IPS-15b (cell line): ENCODE data around the gene PIK3R3.

ENCODE experiments used
- H3K27me3 ChIP-seq: one replicate; pipeline ENCODE4 v1.6.1; 2013; ENCODE audit warnings: low read length; ENCODE audit not compliant: control insufficient read depth, insufficient read depth
- H3K36me3 ChIP-seq: one replicate; pipeline ENCODE4 v1.6.1; 2013; ENCODE audit warnings: low read length; ENCODE audit not compliant: control insufficient read depth, insufficient read depth
- H3K4me1 ChIP-seq: one replicate; pipeline ENCODE4 v1.6.1; 2013; ENCODE audit warnings: mild to moderate bottlenecking, low read length; ENCODE audit not compliant: control insufficient read depth, insufficient read depth
- H3K4me3 ChIP-seq: one replicate; pipeline ENCODE4 v1.5.1; 2013; ENCODE audit warnings: low read depth, low read length
- H3K9ac ChIP-seq: one replicate; pipeline ENCODE4 v1.6.1; 2013; ENCODE audit warnings: low read depth, mild to moderate bottlenecking, low read length
- H3K9me3 ChIP-seq: one replicate; pipeline ENCODE4 v1.6.1; 2013; ENCODE audit warnings: mild to moderate bottlenecking, low read length; ENCODE audit not compliant: control insufficient read depth, insufficient read depth

Gene PIK3R3

GRCh38 chr1:46128344-46128743 lies 4.1 kb downstream of the PIK3R3 start:
- Histone ChIP-seq H3K36me3 (no peaks in the 10 kb centered on the region), H3K4me3 (no peak overlapping the region), H3K4me1 (peaks cover 5% of the 10 kb centered on the region), H3K9ac (no peak overlapping the region), H3K27me3 (peaks cover 12% of the 10 kb centered on the region), H3K9me3 (no peaks in the 10 kb centered on the region)

GRCh38 chr1:46118856-46119255 lies 13.6 kb downstream of the PIK3R3 start:
- H3K9ac ChIP-seq = no peak overlapping the region
- H3K9me3 ChIP-seq = no peaks in the 10 kb centered on the region
- H3K27me3 ChIP-seq = no peaks in the 10 kb centered on the region
- H3K4me3 ChIP-seq = no peak overlapping the region
- no peaks in the 10 kb centered on the region for H3K36me3 ChIP-seq
- peaks cover 5% of the 10 kb centered on the region for H3K4me1 ChIP-seq

- Histone ChIP-seq H3K9me3 (no peaks in the 10 kb centered on the region), H3K4me3 (no peak overlapping the region), H3K36me3 (no peaks in the 10 kb centered on the region), H3K4me1 (peaks cover 5% of the 10 kb centered on the region), H3K27me3 (no peaks in the 10 kb centered on the region), H3K9ac (no peak overlapping the region)
These were observed 14.5 kb downstream of the PIK3R3 start for GRCh38 chr1:46117810-46118494.

GRCh38 chr1:46114925-46115603 lies 17.4 kb downstream of the PIK3R3 start:
- H3K36me3 ChIP-seq = no peaks in the 10 kb centered on the region
- H3K9me3 ChIP-seq = no peaks in the 10 kb centered on the region
- H3K27me3 ChIP-seq = no peaks in the 10 kb centered on the region
- H3K4me3 ChIP-seq = no peak overlapping the region
- no peak overlapping the region for H3K9ac ChIP-seq
- H3K4me1 ChIP-seq = peaks cover 5% of the 10 kb centered on the region

- Histone ChIP-seq H3K36me3 (no peaks in the 10 kb centered on the region), H3K9me3 (no peaks in the 10 kb centered on the region), H3K27me3 (no peaks in the 10 kb centered on the region), H3K4me3 (no peak overlapping the region), H3K9ac (no peak overlapping the region), H3K4me1 (peaks cover 5% of the 10 kb centered on the region)
These were observed 18.5 kb downstream of the PIK3R3 start for GRCh38 chr1:46113948-46114347.

GRCh38 chr1:46112108-46112507 lies 20.3 kb downstream of the PIK3R3 start:
- Histone ChIP-seq H3K4me3 (no peak overlapping the region), H3K9me3 (no peaks in the 10 kb centered on the region), H3K4me1 (peaks cover 5% of the 10 kb centered on the region), H3K9ac (no peak overlapping the region), H3K36me3 (no peaks in the 10 kb centered on the region), H3K27me3 (no peaks in the 10 kb centered on the region)

GRCh38 chr1:46110521-46110920 lies 21.9 kb downstream of the PIK3R3 start:
- Histone ChIP-seq H3K4me1 (peaks cover 5% of the 10 kb centered on the region), H3K9me3 (no peaks in the 10 kb centered on the region), H3K9ac (no peak overlapping the region), H3K36me3 (no peaks in the 10 kb centered on the region), H3K27me3 (no peaks in the 10 kb centered on the region), H3K4me3 (no peak overlapping the region)

GRCh38 chr1:46102769-46103476 lies 29.5 kb downstream of the PIK3R3 start:
- Histone ChIP-seq H3K27me3 (no peaks in the 10 kb centered on the region), H3K4me1 (no peaks in the 10 kb centered on the region), H3K9ac (no peak overlapping the region), H3K36me3 (no peaks in the 10 kb centered on the region), H3K4me3 (no peak overlapping the region), H3K9me3 (no peaks in the 10 kb centered on the region)

- H3K27me3 ChIP-seq = no peaks in the 10 kb centered on the region
- H3K4me1 ChIP-seq = no peaks in the 10 kb centered on the region
- no peaks in the 10 kb centered on the region for H3K9me3 ChIP-seq
- no peak overlapping the region for H3K4me3 ChIP-seq
- H3K9ac ChIP-seq = no peak overlapping the region
- no peaks in the 10 kb centered on the region for H3K36me3 ChIP-seq
These were observed 33.2 kb downstream of the PIK3R3 start for GRCh38 chr1:46099215-46099614.

- Histone ChIP-seq H3K4me3 (no peak overlapping the region), H3K9ac (no peak overlapping the region), H3K36me3 (no peaks in the 10 kb centered on the region), H3K27me3 (no peaks in the 10 kb centered on the region), H3K9me3 (no peaks in the 10 kb centered on the region), H3K4me1 (no peaks in the 10 kb centered on the region)
These were observed 34.3 kb downstream of the PIK3R3 start for GRCh38 chr1:46098027-46098712.

- Histone ChIP-seq H3K36me3 (no peaks in the 10 kb centered on the region), H3K4me3 (no peak overlapping the region), H3K9me3 (no peaks in the 10 kb centered on the region), H3K4me1 (no peaks in the 10 kb centered on the region), H3K9ac (no peak overlapping the region), H3K27me3 (no peaks in the 10 kb centered on the region)
These were observed 35.3 kb downstream of the PIK3R3 start for GRCh38 chr1:46097149-46097472.
